ENCODE measurements around the gene KLRC2.

GRCh38 chr12:10453156-10453555 lies 17.3 kb upstream of the KLRC2 start, which contains the start of gene KLRC1:
- TF ChIP-seq, protein P1, sequence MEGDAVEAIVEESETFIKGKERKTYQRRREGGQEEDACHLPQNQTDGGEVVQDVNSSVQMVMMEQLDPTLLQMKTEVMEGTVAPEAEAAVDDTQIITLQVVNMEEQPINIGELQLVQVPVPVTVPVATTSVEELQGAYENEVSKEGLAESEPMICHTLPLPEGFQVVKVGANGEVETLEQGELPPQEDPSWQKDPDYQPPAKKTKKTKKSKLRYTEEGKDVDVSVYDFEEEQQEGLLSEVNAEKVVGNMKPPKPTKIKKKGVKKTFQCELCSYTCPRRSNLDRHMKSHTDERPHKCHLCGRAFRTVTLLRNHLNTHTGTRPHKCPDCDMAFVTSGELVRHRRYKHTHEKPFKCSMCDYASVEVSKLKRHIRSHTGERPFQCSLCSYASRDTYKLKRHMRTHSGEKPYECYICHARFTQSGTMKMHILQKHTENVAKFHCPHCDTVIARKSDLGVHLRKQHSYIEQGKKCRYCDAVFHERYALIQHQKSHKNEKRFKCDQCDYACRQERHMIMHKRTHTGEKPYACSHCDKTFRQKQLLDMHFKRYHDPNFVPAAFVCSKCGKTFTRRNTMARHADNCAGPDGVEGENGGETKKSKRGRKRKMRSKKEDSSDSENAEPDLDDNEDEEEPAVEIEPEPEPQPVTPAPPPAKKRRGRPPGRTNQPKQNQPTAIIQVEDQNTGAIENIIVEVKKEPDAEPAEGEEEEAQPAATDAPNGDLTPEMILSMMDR (IDR thresholded peaks at IDR 0.05): no peak
- TF ChIP-seq POLR2A (IDR thresholded peaks at IDR 0.05): no peak
